OCI-LY1 (cell line): ENCODE measurements around the gene TBC1D22B.

ENCODE experiments used
- H2AFZ ChIP-seq: fragments of 200-600 bp; sonication (generic), shearing (Covaris generic); 2 replicates; pipeline ENCODE4 v1.6.0; 2014; ENCODE audit warnings: antibody characterized with exemption, mild to moderate bottlenecking, low read length
- H3F3A ChIP-seq: fragments of 200-600 bp; sonication (generic), shearing (Covaris generic); 2 replicates; pipeline ENCODE4 v1.6.0; 2014; ENCODE audit warnings: mild to moderate bottlenecking, antibody characterized with exemption, low read length, moderate library complexity; ENCODE audit not compliant: insufficient read depth
- H3K27ac ChIP-seq: fragments of 200-600 bp; sonication (generic); 2 replicates; pipeline ENCODE4 v1.5.1; 2014; ENCODE audit warnings: low read length, mixed run types, mild to moderate bottlenecking, low read depth; ENCODE audit not compliant: poor library complexity, severe bottlenecking
- H3K27me3 ChIP-seq: fragments of 200-600 bp; sonication (generic); 2 replicates; pipeline ENCODE4 v1.6.0; 2014; ENCODE audit warnings: antibody characterized with exemption, mild to moderate bottlenecking, low read length, moderate library complexity; ENCODE audit not compliant: insufficient read depth
- H3K36me3 ChIP-seq: fragments of 200-600 bp; sonication (generic); 2 replicates; pipeline ENCODE4 v1.6.1; 2014; ENCODE audit warnings: mild to moderate bottlenecking, antibody characterized with exemption, low read length, moderate library complexity, mixed read lengths; ENCODE audit not compliant: insufficient read depth
- H3K4me1 ChIP-seq: fragments of 200-600 bp; sonication (generic); 2 replicates; pipeline ENCODE4 v1.5.1; 2014; ENCODE audit warnings: mild to moderate bottlenecking, low read length, moderate library complexity; ENCODE audit not compliant: insufficient read depth, severe bottlenecking
- H3K4me2 ChIP-seq: fragments of 200-600 bp; sonication (generic), shearing (Covaris generic); 2 replicates; pipeline ENCODE4 v1.6.1; 2014; ENCODE audit warnings: low read length
- H3K4me3 ChIP-seq: fragments of 200-600 bp; sonication (generic); 2 replicates; pipeline ENCODE4 v1.5.1; 2014; ENCODE audit warnings: low read length, low read depth, mild to moderate bottlenecking, mixed read lengths; ENCODE audit not compliant: poor library complexity, severe bottlenecking
- H3K79me2 ChIP-seq: fragments of 200-600 bp; shearing (Covaris generic); 2 replicates; pipeline ENCODE4 v1.6.1; 2016; ENCODE audit warnings: mixed run types, low read length, mixed read lengths; ENCODE audit not compliant: insufficient read depth
- H3K9ac ChIP-seq: fragments of 200-600 bp; sonication (generic), shearing (Covaris generic); 2 replicates; pipeline ENCODE4 v1.6.1; 2014; ENCODE audit warnings: mild to moderate bottlenecking, low read length, mixed read lengths
- H3K9me2 ChIP-seq: fragments of 200-600 bp; sonication (generic), shearing (Covaris generic); 2 replicates; pipeline ENCODE4 v1.6.1; 2014; ENCODE audit warnings: low read depth, mild to moderate bottlenecking, low read length, mixed read lengths
- H3K9me3 ChIP-seq: fragments of 200-600 bp; shearing (Covaris generic); 2 replicates; pipeline ENCODE4 v1.6.1; 2014; ENCODE audit warnings: low read length, mixed read lengths
- H4K20me1 ChIP-seq: fragments of 200-600 bp; sonication (generic), shearing (Covaris generic); 2 replicates; pipeline ENCODE4 v1.6.0; 2016; ENCODE audit warnings: mild to moderate bottlenecking, low read length; ENCODE audit not compliant: insufficient read depth
- EZH2 ChIP-seq: fragments of 200-600 bp; sonication (generic), shearing (Covaris generic); IDR thresholded peaks from 2 replicates; pipeline ENCODE4 v1.8.0; 2017; ENCODE audit warnings: borderline replicate concordance, mixed run types, mild to moderate bottlenecking, antibody characterized with exemption, low read length, moderate library complexity, mixed read lengths
- TF ChIP-seq, protein P1 (sequence below): fragments of 200-600 bp; sonication (generic), shearing (Covaris generic); IDR thresholded peaks from 2 replicates; pipeline ENCODE4 v1.5.1; 2017; ENCODE audit warnings: mild to moderate bottlenecking, antibody characterized with exemption, low read length, moderate library complexity, mixed read lengths

The TBC1D22B gene

DNA sequence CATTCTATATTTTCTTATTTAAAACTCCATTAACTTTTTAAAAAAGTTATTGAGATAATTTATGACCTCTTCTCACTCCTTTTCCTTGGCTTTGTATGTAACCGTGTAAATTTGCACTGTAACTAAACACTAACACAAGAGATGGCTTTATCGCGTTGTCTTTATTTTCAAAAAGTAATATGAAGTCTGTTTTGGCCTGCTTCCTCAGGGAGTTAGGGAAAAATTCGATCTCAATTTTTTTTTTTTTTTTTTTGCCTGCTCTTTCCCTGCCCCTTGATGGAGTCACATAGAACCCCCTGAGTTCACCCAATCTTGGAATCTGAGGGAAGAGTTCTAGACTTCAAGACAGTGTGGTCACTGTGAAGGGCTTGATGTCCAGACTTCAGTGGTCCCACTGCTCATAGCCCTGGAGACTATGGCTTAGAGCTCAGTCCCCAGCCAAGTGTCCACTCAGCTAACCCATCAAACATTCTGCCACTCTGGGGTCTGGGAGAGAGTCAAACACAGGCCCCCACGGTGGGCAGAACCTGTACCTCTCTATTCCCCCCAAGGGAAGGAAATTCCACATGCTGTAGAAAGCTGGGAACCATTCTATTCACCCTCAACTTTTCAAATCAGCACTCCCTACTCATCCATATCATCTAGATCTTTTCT, 15.7 kb upstream of the TBC1D22B start:
- Histone ChIP-seq H3K79me2 (no peaks in the 10 kb centered on the region), H3K4me2 (no peak overlapping the region), H3K9me3 (no peaks in the 10 kb centered on the region), H3K9ac (no peak overlapping the region), H2AFZ (no peak overlapping the region), H3K36me3 (no peaks in the 10 kb centered on the region), H3K27ac (no peak overlapping the region), H3K27me3 (peaks cover 6% of the 10 kb centered on the region; the same call in 1 of the 2 replicates), H3K4me3 (no peak overlapping the region), H3F3A (no peaks in the 10 kb centered on the region), H4K20me1 (no peaks in the 10 kb centered on the region), H3K9me2 (no peaks in the 10 kb centered on the region), H3K4me1 (peaks cover 12% of the 10 kb centered on the region)
- no peak for TF ChIP-seq EZH2
- TF ChIP-seq, protein P1, sequence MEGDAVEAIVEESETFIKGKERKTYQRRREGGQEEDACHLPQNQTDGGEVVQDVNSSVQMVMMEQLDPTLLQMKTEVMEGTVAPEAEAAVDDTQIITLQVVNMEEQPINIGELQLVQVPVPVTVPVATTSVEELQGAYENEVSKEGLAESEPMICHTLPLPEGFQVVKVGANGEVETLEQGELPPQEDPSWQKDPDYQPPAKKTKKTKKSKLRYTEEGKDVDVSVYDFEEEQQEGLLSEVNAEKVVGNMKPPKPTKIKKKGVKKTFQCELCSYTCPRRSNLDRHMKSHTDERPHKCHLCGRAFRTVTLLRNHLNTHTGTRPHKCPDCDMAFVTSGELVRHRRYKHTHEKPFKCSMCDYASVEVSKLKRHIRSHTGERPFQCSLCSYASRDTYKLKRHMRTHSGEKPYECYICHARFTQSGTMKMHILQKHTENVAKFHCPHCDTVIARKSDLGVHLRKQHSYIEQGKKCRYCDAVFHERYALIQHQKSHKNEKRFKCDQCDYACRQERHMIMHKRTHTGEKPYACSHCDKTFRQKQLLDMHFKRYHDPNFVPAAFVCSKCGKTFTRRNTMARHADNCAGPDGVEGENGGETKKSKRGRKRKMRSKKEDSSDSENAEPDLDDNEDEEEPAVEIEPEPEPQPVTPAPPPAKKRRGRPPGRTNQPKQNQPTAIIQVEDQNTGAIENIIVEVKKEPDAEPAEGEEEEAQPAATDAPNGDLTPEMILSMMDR = no peak

DNA sequence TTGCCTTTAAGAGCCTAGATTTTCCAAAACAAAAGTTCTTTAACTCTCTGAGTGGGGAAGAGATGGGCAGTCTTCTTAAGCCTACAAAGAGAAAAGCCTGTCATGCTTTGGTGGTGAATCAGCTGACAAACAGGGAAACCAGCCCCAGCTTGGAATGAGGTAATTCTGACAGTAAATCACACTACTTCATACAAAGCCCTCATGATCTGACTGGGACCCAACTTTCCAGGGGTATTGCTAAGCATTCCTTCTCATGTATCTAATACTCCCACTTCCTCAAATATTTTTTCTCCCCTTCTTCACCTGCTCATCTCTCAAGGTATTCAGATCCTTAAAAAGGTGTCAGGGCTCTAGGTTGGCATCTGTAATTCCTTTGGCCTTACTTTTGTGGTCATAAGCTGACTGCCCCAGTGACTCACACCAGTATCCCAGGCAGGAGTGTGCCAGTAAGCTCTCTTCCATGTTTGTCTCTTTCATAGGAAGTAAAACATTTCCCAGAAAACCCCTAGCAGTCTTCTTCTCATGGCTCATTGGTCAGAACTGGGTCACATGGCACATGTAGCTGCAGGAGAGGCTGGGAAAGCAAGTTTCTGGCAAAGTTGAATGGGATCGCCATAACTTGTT, 15.0 kb upstream of the TBC1D22B start:
- Histone ChIP-seq H2AFZ (no peak overlapping the region), H3K4me1 (peaks cover 12% of the 10 kb centered on the region), H3K9me3 (no peaks in the 10 kb centered on the region), H3K79me2 (no peaks in the 10 kb centered on the region), H3F3A (no peaks in the 10 kb centered on the region), H3K9me2 (no peaks in the 10 kb centered on the region), H4K20me1 (no peaks in the 10 kb centered on the region), H3K9ac (no peak overlapping the region), H3K4me2 (no peak overlapping the region), H3K27me3 (peaks cover 6% of the 10 kb centered on the region; the same call in 1 of the 2 replicates), H3K27ac (no peak overlapping the region), H3K4me3 (no peak overlapping the region), H3K36me3 (no peaks in the 10 kb centered on the region)
- TF ChIP-seq EZH2 = no peak
- TF ChIP-seq, protein P1 = no peak

- Histone ChIP-seq H2AFZ (no peak overlapping the region), H3K79me2 (no peaks in the 10 kb centered on the region), H3K27ac (no peak overlapping the region), H3K9ac (no peak overlapping the region), H3K36me3 (no peaks in the 10 kb centered on the region), H3K4me1 (peaks cover 12% of the 10 kb centered on the region), H3F3A (no peaks in the 10 kb centered on the region), H3K9me2 (no peaks in the 10 kb centered on the region), H3K27me3 (peaks cover 6% of the 10 kb centered on the region; the same call in 1 of the 2 replicates), H4K20me1 (no peaks in the 10 kb centered on the region), H3K9me3 (no peaks in the 10 kb centered on the region), H3K4me2 (no peak overlapping the region), H3K4me3 (no peak overlapping the region)
- TF ChIP-seq EZH2 = no peak
- TF ChIP-seq, protein P1 = no peak
Measured at GRCh38 chr6:37243131-37243815, 14.3 kb upstream of the TBC1D22B start.
